HCT116 (cell line): ENCODE results near the gene GSTO2. TPM values are rescaled to one million over a fixed set of nuclear protein-coding genes. Genes with fewer than 3 reads are reported as not detected.

Source experiments
- ATAC-seq: fragments of 200-7000 bp; cut with Tn5 transposase; 2 replicates; pipeline ENCODE4 v1.9.1; 2020; ENCODE audit warnings: mild to moderate bottlenecking, moderate library complexity
- BruUV-seq: library from RNA; stranded (reverse); fragments of 400-500 nt; replicated peaks from 2 replicates; lab custom pipeline; 2021; lab: Mats Ljungman, UMichigan
- CTCF ChIA-PET: fragments of 300-600 bp; sonication (Branson Sonifier 250); formaldehyde crosslinking; loops from one replicate; lab custom pipeline; 2021; ENCODE audit warnings: antibody characterized with exemption; lab: Charles Lee
- POLR2A ChIA-PET: fragments of 300-600, 350-600 bp; sonication (Branson Sonifier 250); formaldehyde crosslinking; loops from one replicate; lab custom pipeline; 2021; ENCODE audit warnings: antibody characterized with exemption; lab: Charles Lee
- RAD21 ChIA-PET, 2 experiments: fragments of 300-600 bp; sonication (Branson Sonifier 250); formaldehyde crosslinking; loops; one replicate each; lab custom pipeline; 2023; ENCODE audit warnings: low total read pairs in 2 of 2; ENCODE audit not compliant: uncharacterized antibody in 2 of 2, unreplicated experiment in 2 of 2, low non-redundant PET in 1 of 2; lab: Charles Lee
- DNase-seq: peaks from one replicate; pipeline ENCODE4 v3.0.0-alpha.2; 2010; ENCODE audit warnings: low read depth, low spot score
- H2AFZ ChIP-seq: fragments of 200-600 bp; shearing (Covaris generic), sonication (generic); 2 replicates; pipeline ENCODE4 v1.6.1; 2017; ENCODE audit warnings: low read depth, mixed run types, mixed read lengths, antibody characterized with exemption, low read length; ENCODE audit not compliant: poor library complexity, severe bottlenecking
- H3K27ac ChIP-seq: 2 replicates; pipeline ENCODE4 v1.5.1; 2012; ENCODE audit warnings: low read depth, low read length
- H3K27me3 ChIP-seq: fragments of 200-600 bp; sonication (generic); 2 replicates; pipeline ENCODE4 v1.6.1; 2016; ENCODE audit warnings: mixed run types, low read length, mixed read lengths; ENCODE audit not compliant: insufficient read depth
- H3K36me3 ChIP-seq, 2 experiments: fragments of 200-500 bp in 1 of 2; fragments of 200-600 bp in 1 of 2; sonication (Bioruptor generic) in 1 of 2; sonication (generic) in 1 of 2; 2 replicates each; pipeline versions ENCODE4 v1.5.1 to v1.6.1; 2014 to 2016; ENCODE audit warnings: low read length in 2 of 2, inconsistent platforms in 1 of 2, mixed read lengths in 1 of 2, mixed run types in 1 of 2; ENCODE audit not compliant: insufficient read depth in 2 of 2, control insufficient read depth in 1 of 2
- H3K4me1 ChIP-seq, 2 experiments: fragments of 200-600 bp in 1 of 2; sonication (generic) in 1 of 2; 2 replicates each; pipeline versions ENCODE4 v1.5.1 to v1.6.1; 2012 to 2017; ENCODE audit warnings: low read length in 2 of 2, inconsistent platforms in 1 of 2, mild to moderate bottlenecking in 1 of 2, mixed read lengths in 1 of 2, mixed run types in 1 of 2, moderate library complexity in 1 of 2; ENCODE audit not compliant: insufficient read depth in 2 of 2, control insufficient read depth in 1 of 2
- H3K4me2 ChIP-seq: fragments of 200-600 bp; sonication (generic); 2 replicates; pipeline ENCODE4 v1.6.1; 2017; ENCODE audit warnings: mixed run types, low read length, mixed read lengths
- H3K4me3 ChIP-seq, 2 experiments: fragments of 200-600 bp in 1 of 2; sonication (generic) in 1 of 2; replicated peaks in 1 of 2; 2 replicates each; pipeline ENCODE4 v1.5.1; 2011 to 2016; ENCODE audit warnings: low read length in 2 of 2, control low read depth in 1 of 2, low read depth in 1 of 2, mild to moderate bottlenecking in 1 of 2, mixed read lengths in 1 of 2, mixed run types in 1 of 2
- H3K79me2 ChIP-seq: fragments of 200-600 bp; sonication (generic); 2 replicates; pipeline ENCODE4 v1.6.1; 2017; ENCODE audit warnings: mild to moderate bottlenecking, mixed run types, low read length, moderate library complexity, mixed read lengths; ENCODE audit not compliant: insufficient read depth
- H3K9ac ChIP-seq: fragments of 200-600 bp; sonication (generic); 2 replicates; pipeline ENCODE4 v1.6.1; 2016; ENCODE audit warnings: low read length, mixed read lengths
- H3K9me2 ChIP-seq: fragments of 200-600 bp; sonication (generic), shearing (Covaris generic); 2 replicates; pipeline ENCODE4 v1.6.1; 2017; ENCODE audit warnings: mixed run types, mild to moderate bottlenecking, moderate library complexity; ENCODE audit not compliant: insufficient read depth
- H3K9me3 ChIP-seq, 2 experiments: fragments of 200-500 bp in 1 of 2; fragments of 200-600 bp in 1 of 2; sonication (Bioruptor generic) in 1 of 2; sonication (generic) in 1 of 2; 2 replicates each; pipeline ENCODE4 v1.6.1; 2014 to 2017; ENCODE audit warnings: low read length in 2 of 2, mixed read lengths in 2 of 2, inconsistent platforms in 1 of 2, low read depth in 1 of 2, mild to moderate bottlenecking in 1 of 2, mixed run types in 1 of 2, moderate library complexity in 1 of 2; ENCODE audit not compliant: control insufficient read depth in 1 of 2, insufficient read depth in 1 of 2
- H4K20me1 ChIP-seq: fragments of 200-600 bp; sonication (generic), shearing (Covaris generic); 2 replicates; pipeline ENCODE4 v1.6.1; 2017; ENCODE audit warnings: mixed run types, mild to moderate bottlenecking, moderate library complexity; ENCODE audit not compliant: insufficient read depth
- CEBPB ChIP-seq: IDR thresholded peaks from 2 replicates; pipeline ENCODE4 v1.6.1; 2012; ENCODE audit warnings: low read depth
- CTCF ChIP-seq, 3 experiments: fragments of 200-600 bp in 1 of 3; sonication (generic) in 1 of 3; IDR thresholded peaks in 2 of 3; conservative IDR thresholded peaks in 1 of 3; 2 replicates each; pipeline ENCODE4 v1.5.1; 2012 to 2017; ENCODE audit warnings: low read depth in 2 of 3, low read length in 2 of 3, antibody characterized with exemption in 1 of 3, borderline replicate concordance in 1 of 3, control low read depth in 1 of 3, mild to moderate bottlenecking in 1 of 3, mixed read lengths in 1 of 3, mixed run types in 1 of 3, moderate library complexity in 1 of 3; ENCODE audit not compliant: insufficient read depth in 1 of 3
- EGR1 ChIP-seq: IDR thresholded peaks from 2 replicates; pipeline ENCODE4 v1.6.1; 2012; ENCODE audit warnings: low read depth
- ELF1 ChIP-seq: IDR thresholded peaks from 2 replicates; pipeline ENCODE4 v1.6.1; 2012; ENCODE audit warnings: low read depth, borderline replicate concordance
- EZH2phosphoT487 ChIP-seq: fragments of 200-600 bp; IDR thresholded peaks from 2 replicates; pipeline ENCODE4 v1.6.1; 2018; ENCODE audit warnings: antibody characterized with exemption, borderline replicate concordance
- MAX ChIP-seq: IDR thresholded peaks from 2 replicates; pipeline ENCODE4 v1.6.1; 2012
- POLR2A ChIP-seq: IDR thresholded peaks from 2 replicates; pipeline ENCODE4 v1.7.0; 2011; ENCODE audit warnings: borderline replicate concordance; ENCODE audit not compliant: insufficient read depth, insufficient read length; ENCODE audit errors: extremely low read depth
- REST ChIP-seq: IDR thresholded peaks from 2 replicates; pipeline ENCODE4 v1.6.1; 2012; ENCODE audit warnings: low read depth
- SIN3A ChIP-seq: IDR thresholded peaks from 2 replicates; pipeline ENCODE4 v1.6.1; 2012; ENCODE audit warnings: low read depth
- SP1 ChIP-seq: IDR thresholded peaks from 2 replicates; pipeline ENCODE4 v1.6.1; 2012; ENCODE audit warnings: low read depth
- TCF7L2 ChIP-seq: IDR thresholded peaks from 2 replicates; pipeline ENCODE4 v1.7.0; 2011; ENCODE audit warnings: borderline replicate concordance, inconsistent platforms; ENCODE audit not compliant: insufficient read depth, insufficient read length; ENCODE audit errors: extremely low read depth
- YY1 ChIP-seq: IDR thresholded peaks from 2 replicates; pipeline ENCODE4 v1.6.1; 2011; ENCODE audit warnings: low read length, low read depth, moderate library complexity, mild to moderate bottlenecking; ENCODE audit not compliant: insufficient replicate concordance; ENCODE audit errors: extremely low read depth
- ZNF274 ChIP-seq: fragments of 200-500 bp; sonication (Bioruptor generic); IDR thresholded peaks from 2 replicates; pipeline ENCODE4 v1.6.1; 2014; ENCODE audit warnings: mild to moderate bottlenecking, low read depth, low read length, inconsistent platforms
- intact Hi-C: fragments of 100-400 bp; cut with micrococcal nuclease; formaldehyde crosslinking; loops from 2 replicates; pipeline ENCODE4 v1.10.0; 2022
- total RNA-seq: library from RNA; stranded (reverse); gene quantifications from one replicate; pipeline ENCODE4 v1.2.1, GENCODE V29; 2021; ENCODE audit not compliant: unreplicated experiment
- TF ChIP-seq, protein P1 (sequence below): IDR thresholded peaks from 2 replicates; pipeline ENCODE4 v1.6.1; 2012
- TF ChIP-seq, protein P2 (sequence below): IDR thresholded peaks from 2 replicates; pipeline ENCODE4 v1.6.1; 2011; ENCODE audit warnings: mild to moderate bottlenecking, low read length, moderate library complexity; ENCODE audit not compliant: insufficient replicate concordance; ENCODE audit errors: extremely low read depth

Gene GSTO2
- total RNA-seq, 1 experiment from 2014 or later: 115 TPM

GRCh38 chr10:104324221-104324686, 55.3 kb downstream of the GSTO2 start:
- Histone ChIP-seq H3K9ac (no peak overlapping the region), H3K36me3 (no peaks in the 10 kb centered on the region), H4K20me1 (no peaks in the 10 kb centered on the region), H3K9me2 (no peaks in the 10 kb centered on the region), H3K9me3 (no peaks in the 10 kb centered on the region), H3K4me2 (no peak overlapping the region), H2AFZ (no peak overlapping the region), H3K79me2 (peaks cover 57% of the 10 kb centered on the region), H3K4me3 (no peak overlapping the region), H3K4me1 (peaks cover 25 to 31% of the 10 kb centered on the region in 2 experiments), H3K27ac (no peak overlapping the region), H3K27me3 (no peaks in the 10 kb centered on the region)
- BruUV-seq: no TSS peak
- no peak for TF ChIP-seq ELF1
- no peak for TF ChIP-seq EGR1
- no peak for TF ChIP-seq SIN3A
- TF ChIP-seq CEBPB: no peak
- no peak for TF ChIP-seq CTCF (IDR thresholded peaks at IDR 0.05 in 2 of 3, conservative IDR thresholded peaks at IDR 0.05 in 1 of 3; ENCODE audit: borderline replicate concordance in 1 of 3, insufficient read depth in 1 of 3, low read depth in 2 of 3, low read length in 2 of 3)
- TF ChIP-seq REST: no peak
- TF ChIP-seq MAX: no peak
- TF ChIP-seq YY1: no peak
- TF ChIP-seq EZH2phosphoT487: no peak
- TF ChIP-seq SP1: no peak
- no peak for TF ChIP-seq ZNF274
- TF ChIP-seq POLR2A: no peak
- TF ChIP-seq, protein P1, sequence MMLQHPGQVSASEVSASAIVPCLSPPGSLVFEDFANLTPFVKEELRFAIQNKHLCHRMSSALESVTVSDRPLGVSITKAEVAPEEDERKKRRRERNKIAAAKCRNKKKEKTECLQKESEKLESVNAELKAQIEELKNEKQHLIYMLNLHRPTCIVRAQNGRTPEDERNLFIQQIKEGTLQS: no peak
- TF ChIP-seq, protein P2, sequence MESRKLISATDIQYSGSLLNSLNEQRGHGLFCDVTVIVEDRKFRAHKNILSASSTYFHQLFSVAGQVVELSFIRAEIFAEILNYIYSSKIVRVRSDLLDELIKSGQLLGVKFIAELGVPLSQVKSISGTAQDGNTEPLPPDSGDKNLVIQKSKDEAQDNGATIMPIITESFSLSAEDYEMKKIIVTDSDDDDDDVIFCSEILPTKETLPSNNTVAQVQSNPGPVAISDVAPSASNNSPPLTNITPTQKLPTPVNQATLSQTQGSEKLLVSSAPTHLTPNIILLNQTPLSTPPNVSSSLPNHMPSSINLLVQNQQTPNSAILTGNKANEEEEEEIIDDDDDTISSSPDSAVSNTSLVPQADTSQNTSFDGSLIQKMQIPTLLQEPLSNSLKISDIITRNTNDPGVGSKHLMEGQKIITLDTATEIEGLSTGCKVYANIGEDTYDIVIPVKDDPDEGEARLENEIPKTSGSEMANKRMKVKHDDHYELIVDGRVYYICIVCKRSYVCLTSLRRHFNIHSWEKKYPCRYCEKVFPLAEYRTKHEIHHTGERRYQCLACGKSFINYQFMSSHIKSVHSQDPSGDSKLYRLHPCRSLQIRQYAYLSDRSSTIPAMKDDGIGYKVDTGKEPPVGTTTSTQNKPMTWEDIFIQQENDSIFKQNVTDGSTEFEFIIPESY: no peak
- TF ChIP-seq TCF7L2: no peak
- ATAC-seq (no peak), DNase-seq (no peak)
- CTCF ChIA-PET: no interaction called here
- POLR2A ChIA-PET: no interaction called here
- intact Hi-C loops: no loop called here
- RAD21 ChIA-PET: no interaction called here
